LNCAP (cell line): ENCODE data around the gene AHNAK2.

Experiments
- CTCF ChIP-seq: fragments of 450-650 bp; IDR thresholded peaks from 2 replicates; pipeline ENCODE4 v1.5.1; 2017; ENCODE audit warnings: mild to moderate bottlenecking

AHNAK2 gene

GRCh38 chr14:104989236-104989950 is 11.2 kb upstream of the AHNAK2 start:
- TF ChIP-seq CTCF, result no peak

- no peak for TF ChIP-seq CTCF
Measured at GRCh38 chr14:104986487-104987164, 8.5 kb upstream of the AHNAK2 start.

GRCh38 chr14:104985675-104986486 is 7.7 kb upstream of the AHNAK2 start, which contains the start of gene CLBA1:
CLBA1 (plus strand) TSS chr14:104985788; CDS start chr14:104986432, 644 bp downstream.
- no peak for TF ChIP-seq CTCF

GRCh38 chr14:104984056-104984894 is 6.1 kb upstream of the AHNAK2 start:
- no peak for TF ChIP-seq CTCF

GRCh38 chr14:104983231-104983721 is 5.1 kb upstream of the AHNAK2 start:
- TF ChIP-seq CTCF, result no peak

- no peak for TF ChIP-seq CTCF
Measured at GRCh38 chr14:104982548-104983230, 4.5 kb upstream of the AHNAK2 start.
